Central memory CD8-positive, alpha-beta T cell (primary cell): ENCODE data around the gene MAML2.

ENCODE experiments used
- ATAC-seq: fragments of 150-1000 bp; cut with Tn5 transposase; replicated peaks from 2 replicates; pipeline ENCODE4 v1.10.0; 2022; ENCODE audit warnings: mild to moderate bottlenecking, moderate FRiP score, moderate number of reproducible peaks; ENCODE audit not compliant: poor library complexity, severe bottlenecking; ENCODE audit errors: extremely low read depth
- DNase-seq, 2 donors: peaks; one replicate each; pipeline ENCODE4 v3.0.0; 2021; ENCODE audit warnings: low spot score in 2 of 2
- H3K27ac Mint-ChIP-seq: one replicate; pipeline ENCODE4 v1.8.0; 2022; ENCODE audit warnings: low read depth, mild to moderate bottlenecking, moderate library complexity, mixed read lengths
- H3K27me3 Mint-ChIP-seq: one replicate; pipeline ENCODE4 v1.8.0; 2022; ENCODE audit warnings: mixed read lengths
- H3K36me3 Mint-ChIP-seq: one replicate; pipeline ENCODE4 v1.8.0; 2022; ENCODE audit warnings: mild to moderate bottlenecking, moderate library complexity, mixed read lengths; ENCODE audit not compliant: insufficient read depth
- H3K4me1 Mint-ChIP-seq: one replicate; pipeline ENCODE4 v1.8.0; 2022; ENCODE audit warnings: mixed read lengths
- H3K4me3 Mint-ChIP-seq: one replicate; pipeline ENCODE4 v1.8.0; 2022; ENCODE audit warnings: mild to moderate bottlenecking, moderate library complexity, mixed read lengths
- H3K9me3 Mint-ChIP-seq: one replicate; pipeline ENCODE4 v1.8.0; 2022; ENCODE audit warnings: mixed read lengths

Gene MAML2

GRCh38 chr11:96229354-96229977, 113.5 kb downstream of the MAML2 start:
- no peak for ATAC-seq
- no peak overlapping the region for H3K27ac Mint-ChIP-seq

GRCh38 chr11:96228910-96229309, 114.1 kb downstream of the MAML2 start:
- Mint-ChIP-seq H3K4me3 (no peak overlapping the region), H3K9me3 (no peaks in the 10 kb centered on the region), H3K27ac (no peak overlapping the region), H3K36me3 (peaks cover 3% of the 10 kb centered on the region), H3K27me3 (no peaks in the 10 kb centered on the region), H3K4me1 (peaks cover 27% of the 10 kb centered on the region)
- no peak for DNase-seq
- no peak for ATAC-seq

More at GRCh38 chr11:96229354-96229977, 113.5 kb downstream of the MAML2 start:
- Mint-ChIP-seq H3K36me3 (peaks cover 3% of the 10 kb centered on the region), H3K27me3 (no peaks in the 10 kb centered on the region), H3K4me1 (peaks cover 23% of the 10 kb centered on the region), H3K4me3 (no peak overlapping the region), H3K9me3 (no peaks in the 10 kb centered on the region)
- DNase-seq: no peak

- no peak for ATAC-seq
- Mint-ChIP-seq H3K4me1 (peaks cover 23% of the 10 kb centered on the region), H3K27me3 (no peaks in the 10 kb centered on the region), H3K9me3 (no peaks in the 10 kb centered on the region), H3K36me3 (peaks cover 3% of the 10 kb centered on the region), H3K4me3 (no peak overlapping the region), H3K27ac (no peak overlapping the region)
- no peak for DNase-seq
Observed at GRCh38 chr11:96228473-96228891, 114.5 kb downstream of the MAML2 start.

GRCh38 chr11:96227244-96227643, 115.8 kb downstream of the MAML2 start:
- Mint-ChIP-seq H3K36me3 (peaks cover 3% of the 10 kb centered on the region), H3K4me1 (peaks cover 25% of the 10 kb centered on the region), H3K27ac (no peak overlapping the region), H3K9me3 (no peaks in the 10 kb centered on the region), H3K4me3 (no peak overlapping the region), H3K27me3 (no peaks in the 10 kb centered on the region)
- no peak for ATAC-seq
- DNase-seq: no peak

GRCh38 chr11:96223083-96223482, 119.9 kb downstream of the MAML2 start:
- Mint-ChIP-seq H3K36me3 (peaks cover 7% of the 10 kb centered on the region), H3K4me3 (no peak overlapping the region), H3K4me1 (peaks cover 33% of the 10 kb centered on the region), H3K27me3 (no peaks in the 10 kb centered on the region), H3K9me3 (no peaks in the 10 kb centered on the region), H3K27ac (no peak overlapping the region)
- DNase-seq: no peak
- no peak for ATAC-seq

- peaks cover 4% of the 10 kb centered on the region for H3K36me3 Mint-ChIP-seq
- peak overlapping the region; percentile 64 for H3K27ac Mint-ChIP-seq
- no peak for ATAC-seq
- no peaks in the 10 kb centered on the region for H3K9me3 Mint-ChIP-seq
- DNase-seq: no peak
- H3K4me3 Mint-ChIP-seq: peak overlapping the region; percentile 43
- H3K4me1 Mint-ChIP-seq: peaks cover 38% of the 10 kb centered on the region
- H3K27me3 Mint-ChIP-seq: no peaks in the 10 kb centered on the region
Observed at GRCh38 chr11:96222102-96222501, 120.9 kb downstream of the MAML2 start.

- peaks cover 44% of the 10 kb centered on the region for H3K4me1 Mint-ChIP-seq
- peak; percentile 43 for ATAC-seq
- H3K36me3 Mint-ChIP-seq: peaks cover 4% of the 10 kb centered on the region
- no peaks in the 10 kb centered on the region for H3K9me3 Mint-ChIP-seq
- DNase-seq: no peak
- H3K4me3 Mint-ChIP-seq: peak overlapping the region; percentile 43
- H3K27me3 Mint-ChIP-seq: no peaks in the 10 kb centered on the region
- peak overlapping the region; percentile 64 for H3K27ac Mint-ChIP-seq
Observed at GRCh38 chr11:96221244-96222070, 121.5 kb downstream of the MAML2 start.

GRCh38 chr11:96219981-96220623, 122.9 kb downstream of the MAML2 start:
- Mint-ChIP-seq H3K4me3 (no peak overlapping the region), H3K27me3 (no peaks in the 10 kb centered on the region), H3K9me3 (no peaks in the 10 kb centered on the region), H3K27ac (peak overlapping the region; percentile 53), H3K4me1 (peaks cover 56% of the 10 kb centered on the region), H3K36me3 (peaks cover 5% of the 10 kb centered on the region)
- DNase-seq (no peak), ATAC-seq (no peak)

- ATAC-seq (no peak), DNase-seq (no peak)
- no peak overlapping the region for H3K4me3 Mint-ChIP-seq
- peaks cover 55% of the 10 kb centered on the region for H3K4me1 Mint-ChIP-seq
- H3K27ac Mint-ChIP-seq: peak overlapping the region; percentile 10
- peaks cover 5% of the 10 kb centered on the region for H3K36me3 Mint-ChIP-seq
- H3K27me3 Mint-ChIP-seq: no peaks in the 10 kb centered on the region
- H3K9me3 Mint-ChIP-seq: no peaks in the 10 kb centered on the region
Observed at GRCh38 chr11:96218901-96219300, 124.1 kb downstream of the MAML2 start.

GRCh38 chr11:96218006-96218405, 125.0 kb downstream of the MAML2 start:
- peaks cover 57% of the 10 kb centered on the region for H3K4me1 Mint-ChIP-seq
- no peaks in the 10 kb centered on the region for H3K27me3 Mint-ChIP-seq
- no peak overlapping the region for H3K4me3 Mint-ChIP-seq
- H3K36me3 Mint-ChIP-seq: peaks cover 5% of the 10 kb centered on the region
- ATAC-seq (no peak), DNase-seq (no peak)
- no peaks in the 10 kb centered on the region for H3K9me3 Mint-ChIP-seq
- H3K27ac Mint-ChIP-seq: peak overlapping the region; percentile 44

- Mint-ChIP-seq H3K4me1 (peaks cover 62% of the 10 kb centered on the region), H3K4me3 (no peak overlapping the region), H3K36me3 (peaks cover 5% of the 10 kb centered on the region), H3K27me3 (no peaks in the 10 kb centered on the region), H3K9me3 (no peaks in the 10 kb centered on the region), H3K27ac (peak overlapping the region; percentile 84)
- DNase-seq: no peak
- ATAC-seq: no peak
Observed at GRCh38 chr11:96217206-96217605, 125.8 kb downstream of the MAML2 start.

- H3K4me3 Mint-ChIP-seq: peak overlapping the region; percentile 30
- no peak for DNase-seq
- peaks cover 5% of the 10 kb centered on the region for H3K36me3 Mint-ChIP-seq
- peak; percentile 66 for ATAC-seq
- H3K9me3 Mint-ChIP-seq: no peaks in the 10 kb centered on the region
- H3K4me1 Mint-ChIP-seq: peaks cover 61% of the 10 kb centered on the region
- no peaks in the 10 kb centered on the region for H3K27me3 Mint-ChIP-seq
- peak overlapping the region; percentile 84 for H3K27ac Mint-ChIP-seq
Observed at GRCh38 chr11:96215826-96216225, 127.2 kb downstream of the MAML2 start.
